Mesenchymal stem cell (in vitro differentiated cells and primary cell): Measurements from ENCODE around the gene APCDD1L.

Experiments used
- DNase-seq: peaks from one replicate; pipeline ENCODE4 v3.0.0-alpha.2; 2013
- H2AFZ ChIP-seq: one replicate; pipeline ENCODE4 v1.6.1; 2013; ENCODE audit warnings: low read depth, mild to moderate bottlenecking, control low read depth, inconsistent platforms, low read length, moderate library complexity
- H2AK5ac ChIP-seq: 2 replicates; pipeline ENCODE4 v1.6.1; 2013; ENCODE audit warnings: low read length, moderate library complexity, mild to moderate bottlenecking, inconsistent platforms; ENCODE audit not compliant: severe bottlenecking
- H2BK120ac ChIP-seq: one replicate; pipeline ENCODE4 v1.6.1; 2013; ENCODE audit warnings: low read depth, mild to moderate bottlenecking, inconsistent platforms, low read length, moderate library complexity
- H2BK12ac ChIP-seq, 2 experiments: one replicate each; pipeline ENCODE4 v1.6.1; 2013; ENCODE audit warnings: inconsistent platforms in 2 of 2, low read length in 2 of 2, mild to moderate bottlenecking in 2 of 2, moderate library complexity in 2 of 2, control low read depth in 1 of 2
- H2BK15ac ChIP-seq: one replicate; pipeline ENCODE4 v1.6.1; 2013; ENCODE audit warnings: mild to moderate bottlenecking, low read depth, inconsistent platforms; ENCODE audit not compliant: poor library complexity, severe bottlenecking
- H2BK5ac ChIP-seq: 2 replicates; pipeline ENCODE4 v1.6.1; 2013; ENCODE audit warnings: low read depth, mild to moderate bottlenecking, low read length, control low read depth, inconsistent platforms; ENCODE audit not compliant: poor library complexity, severe bottlenecking
- H3K14ac ChIP-seq, 2 experiments: one replicate each; pipeline ENCODE4 v1.6.1; 2013; ENCODE audit warnings: inconsistent platforms in 2 of 2, low read length in 2 of 2, control low read depth in 1 of 2, mild to moderate bottlenecking in 1 of 2, moderate library complexity in 1 of 2
- H3K18ac ChIP-seq, 2 experiments: one replicate each; pipeline ENCODE4 v1.6.1; 2013; ENCODE audit warnings: inconsistent platforms in 2 of 2, low read length in 2 of 2, control low read depth in 1 of 2, low read depth in 1 of 2, mild to moderate bottlenecking in 1 of 2
- H3K23ac ChIP-seq, 2 experiments: one replicate each; pipeline ENCODE4 v1.6.1; 2013; ENCODE audit warnings: inconsistent platforms in 2 of 2, low read length in 2 of 2, mild to moderate bottlenecking in 2 of 2, moderate library complexity in 2 of 2, control low read depth in 1 of 2
- H3K27ac ChIP-seq: 2 replicates; pipeline ENCODE4 v1.5.1; 2013; ENCODE audit warnings: mild to moderate bottlenecking, moderate library complexity, low read length, control low read depth, inconsistent platforms; ENCODE audit not compliant: poor library complexity, severe bottlenecking
- H3K27me3 ChIP-seq, 2 experiments: 2 replicates each; pipeline versions ENCODE4 v1.6.1 to v1.7.0; 2013; ENCODE audit warnings: low read length in 2 of 2, mild to moderate bottlenecking in 2 of 2, moderate library complexity in 2 of 2, control low read depth in 1 of 2, inconsistent platforms in 1 of 2; ENCODE audit not compliant: control insufficient read depth in 1 of 2, insufficient read depth in 1 of 2
- H3K36me3 ChIP-seq, 2 experiments: 2 replicates each; pipeline versions ENCODE4 v1.6.1 to v1.7.0; 2013; ENCODE audit warnings: low read length in 2 of 2, control low read depth in 1 of 2, inconsistent platforms in 1 of 2, low read depth in 1 of 2, mild to moderate bottlenecking in 1 of 2; ENCODE audit not compliant: insufficient read depth in 2 of 2, control insufficient read depth in 1 of 2
- H3K4ac ChIP-seq, 2 experiments: one replicate each; pipeline ENCODE4 v1.6.1; 2013; ENCODE audit warnings: inconsistent platforms in 2 of 2, low read length in 2 of 2, mild to moderate bottlenecking in 2 of 2, moderate library complexity in 2 of 2, control low read depth in 1 of 2, low read depth in 1 of 2
- H3K4me1 ChIP-seq: 2 replicates; pipeline ENCODE4 v1.6.1; 2013; ENCODE audit warnings: low read depth, low read length, control low read depth; ENCODE audit not compliant: control insufficient read depth, insufficient read depth
- H3K4me2 ChIP-seq: 2 replicates; pipeline ENCODE4 v1.6.1; 2013; ENCODE audit warnings: low read length, mild to moderate bottlenecking, inconsistent platforms; ENCODE audit not compliant: poor library complexity, severe bottlenecking
- H3K4me3 ChIP-seq, 2 experiments: 2 replicates each; pipeline versions ENCODE4 v1.5.1 to v1.7.0; 2013; ENCODE audit warnings: low read length in 2 of 2, mild to moderate bottlenecking in 2 of 2, control low read depth in 1 of 2, low read depth in 1 of 2; ENCODE audit not compliant: insufficient read depth in 1 of 2
- H3K79me1 ChIP-seq: replicated peaks from 2 replicates; pipeline ENCODE4 v1.6.1; 2013; ENCODE audit warnings: mild to moderate bottlenecking, control low read depth, low read length, inconsistent platforms; ENCODE audit not compliant: poor library complexity, severe bottlenecking
- H3K9ac ChIP-seq: 2 replicates; pipeline ENCODE4 v1.7.0; 2013; ENCODE audit warnings: mild to moderate bottlenecking, low read length, moderate library complexity
- H3K9me3 ChIP-seq: 2 replicates; pipeline ENCODE4 v1.7.0; 2013; ENCODE audit warnings: mild to moderate bottlenecking, low read length; ENCODE audit not compliant: control insufficient read depth
- H4K8ac ChIP-seq: one replicate; pipeline ENCODE4 v1.6.1; 2013; ENCODE audit warnings: inconsistent platforms, mild to moderate bottlenecking, low read length, moderate library complexity
- H4K91ac ChIP-seq: one replicate; pipeline ENCODE4 v1.6.1; 2013; ENCODE audit warnings: mild to moderate bottlenecking, low read length, inconsistent platforms
- WGBS: methylation state at CpG from one replicate; pipeline ENCODE4 v1.1.7; 2013; ENCODE audit warnings: mixed read lengths; 5-methylcytosine and 5-hydroxymethylcytosine counted together

APCDD1L gene

GRCh38 chr20:58435237-58435636, 80.0 kb downstream of the APCDD1L start:
- peak overlapping the region in 1 of 2 experiments; percentile 63 for H3K23ac ChIP-seq
- WGBS: 100% methylated on average over 6 of the region's 6 CpGs
- H3K4me2 ChIP-seq: no peak overlapping the region
- H3K9ac ChIP-seq: no peak overlapping the region
- no peaks in the 10 kb centered on the region for H3K27me3 ChIP-seq
- no peak overlapping the region for H3K18ac ChIP-seq
- no peaks in the 10 kb centered on the region for H3K9me3 ChIP-seq
- H3K4me3 ChIP-seq: no peak overlapping the region
- H4K91ac ChIP-seq: no peak overlapping the region
- peak overlapping the region in 1 of 2 experiments; percentile 22 for H2BK12ac ChIP-seq
- H2AK5ac ChIP-seq: no peak overlapping the region
- no peak overlapping the region for H2BK120ac ChIP-seq
- no peak overlapping the region for H3K4ac ChIP-seq
- H3K4me1 ChIP-seq: peaks cover 11% of the 10 kb centered on the region
- DNase-seq: no peak
- H2BK15ac ChIP-seq: no peak overlapping the region
- H3K36me3 ChIP-seq: peaks cover 2 to 35% of the 10 kb centered on the region in 2 experiments
- no peak overlapping the region for H4K8ac ChIP-seq
- no peak overlapping the region for H2AFZ ChIP-seq
- no peak overlapping the region for H3K27ac ChIP-seq
- no peak overlapping the region for H3K14ac ChIP-seq
- H2BK5ac ChIP-seq: no peak overlapping the region
- H3K79me1 ChIP-seq: peaks cover 22% of the 10 kb centered on the region

GRCh38 chr20:58434326-58434725, 80.9 kb downstream of the APCDD1L start:
- Histone ChIP-seq H3K4me1 (peaks cover 11% of the 10 kb centered on the region), H2BK15ac (no peak overlapping the region), H3K4me3 (no peak overlapping the region), H4K8ac (no peak overlapping the region), H2BK12ac (no peak overlapping the region), H3K23ac (no peak overlapping the region), H4K91ac (no peak overlapping the region), H3K9ac (peak overlapping the region; percentile 56), H3K9me3 (no peaks in the 10 kb centered on the region), H3K27ac (peak overlapping the region; percentile 2), H3K4ac (no peak overlapping the region), H3K79me1 (peaks cover 16% of the 10 kb centered on the region), H2AK5ac (peak overlapping the region; percentile 78), H3K18ac (no peak overlapping the region), H3K14ac (no peak overlapping the region), H2AFZ (no peak overlapping the region), H2BK120ac (no peak overlapping the region), H3K4me2 (no peak overlapping the region), H2BK5ac (no peak overlapping the region), H3K27me3 (no peaks in the 10 kb centered on the region), H3K36me3 (peaks cover 1 to 33% of the 10 kb centered on the region in 2 experiments)
- 96% methylated on average over 5 of the region's 5 CpGs for WGBS
- no peak for DNase-seq

DNA sequence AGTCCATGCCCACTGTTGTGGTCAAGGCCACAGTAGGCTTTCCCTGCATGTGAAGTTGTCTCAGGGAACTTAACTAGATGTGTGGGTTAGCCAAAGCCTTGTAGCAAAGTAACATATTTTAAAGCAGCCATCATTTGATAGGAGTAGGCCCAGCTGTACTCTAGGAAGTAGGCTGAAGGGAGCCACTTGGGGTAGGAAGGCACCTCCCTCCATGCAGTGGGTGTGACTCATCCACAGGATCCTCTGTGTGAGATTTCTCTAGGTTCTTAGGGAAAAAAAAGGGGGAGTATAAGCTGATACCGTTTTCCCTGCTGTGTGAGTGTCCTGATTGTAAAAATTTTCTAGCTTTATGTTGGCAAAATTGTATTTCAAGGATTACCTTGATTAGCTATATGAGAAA, 81.4 kb downstream of the APCDD1L start:
- Histone ChIP-seq H3K4me1 (peaks cover 11% of the 10 kb centered on the region), H3K4ac (no peak overlapping the region), H3K9me3 (no peaks in the 10 kb centered on the region), H2BK12ac (no peak overlapping the region), H4K8ac (no peak overlapping the region), H2AFZ (no peak overlapping the region), H4K91ac (no peak overlapping the region), H3K27ac (peak overlapping the region; percentile 29), H3K18ac (no peak overlapping the region), H3K23ac (no peak overlapping the region), H3K36me3 (peaks cover 4 to 33% of the 10 kb centered on the region in 2 experiments), H2BK5ac (no peak overlapping the region), H3K4me3 (peak overlapping the region in 1 of 2 experiments; percentile 12), H3K27me3 (no peaks in the 10 kb centered on the region), H2BK120ac (no peak overlapping the region), H2AK5ac (peak overlapping the region; percentile 21), H2BK15ac (no peak overlapping the region), H3K79me1 (peaks cover 15% of the 10 kb centered on the region), H3K14ac (no peak overlapping the region), H3K4me2 (no peak overlapping the region), H3K9ac (peak overlapping the region; percentile 56)
- DNase-seq: peak; percentile 83
- WGBS: 40% methylated on average over 1 of the region's 1 CpG

DNA sequence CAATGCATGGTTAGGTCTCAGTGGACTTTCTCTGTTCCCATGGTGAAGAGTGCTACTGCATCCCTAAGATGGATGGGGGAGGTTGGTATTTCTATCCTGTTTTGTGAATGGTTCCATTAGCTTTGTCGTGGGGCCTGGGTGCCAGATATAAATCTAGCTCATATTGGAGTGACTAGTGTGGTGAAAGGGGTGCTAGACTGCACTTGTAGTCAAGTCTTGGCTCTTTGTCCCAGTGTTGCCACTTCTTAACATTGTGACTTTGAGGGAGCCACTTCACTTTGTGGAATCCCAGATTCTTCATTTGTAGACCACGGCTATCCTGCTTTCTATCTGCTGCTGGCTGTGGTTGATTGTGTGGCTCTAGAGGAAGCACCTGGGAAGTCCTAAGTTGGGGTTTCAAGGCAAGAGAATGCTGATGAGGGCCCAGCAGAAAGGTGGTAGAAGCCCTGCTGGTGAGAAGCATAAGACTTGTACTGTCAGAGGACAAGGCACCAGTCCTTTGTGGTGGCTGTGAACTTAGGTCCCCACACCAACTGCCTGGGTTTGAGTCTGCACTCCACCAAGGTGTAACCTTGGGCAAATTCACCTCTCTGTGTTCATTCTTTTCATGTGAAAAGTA, 82.1 kb downstream of the APCDD1L start:
- Histone ChIP-seq H3K27ac (peak overlapping the region; percentile 29), H3K4me1 (peaks cover 11% of the 10 kb centered on the region), H3K4ac (peak overlapping the region in 1 of 2 experiments; percentile 47), H3K79me1 (peaks cover 15% of the 10 kb centered on the region), H3K9ac (no peak overlapping the region), H4K8ac (no peak overlapping the region), H2BK12ac (peak overlapping the region in 1 of 2 experiments; percentile 82), H3K4me3 (peak overlapping the region in 1 of 2 experiments; percentile 12), H3K23ac (no peak overlapping the region), H3K4me2 (no peak overlapping the region), H2AFZ (no peak overlapping the region), H3K9me3 (no peaks in the 10 kb centered on the region), H2BK120ac (peak overlapping the region; percentile 6), H3K27me3 (no peaks in the 10 kb centered on the region), H2AK5ac (peak overlapping the region; percentile 21), H3K36me3 (peaks cover 4 to 30% of the 10 kb centered on the region in 2 experiments), H2BK5ac (no peak overlapping the region), H2BK15ac (no peak overlapping the region), H4K91ac (no peak overlapping the region), H3K18ac (peak overlapping the region in 1 of 2 experiments; percentile 29), H3K14ac (no peak overlapping the region)
- no peak for DNase-seq
- 94% methylated on average over 2 of the region's 2 CpGs for WGBS
